ENCODE results near the gene LYST.

DNA sequence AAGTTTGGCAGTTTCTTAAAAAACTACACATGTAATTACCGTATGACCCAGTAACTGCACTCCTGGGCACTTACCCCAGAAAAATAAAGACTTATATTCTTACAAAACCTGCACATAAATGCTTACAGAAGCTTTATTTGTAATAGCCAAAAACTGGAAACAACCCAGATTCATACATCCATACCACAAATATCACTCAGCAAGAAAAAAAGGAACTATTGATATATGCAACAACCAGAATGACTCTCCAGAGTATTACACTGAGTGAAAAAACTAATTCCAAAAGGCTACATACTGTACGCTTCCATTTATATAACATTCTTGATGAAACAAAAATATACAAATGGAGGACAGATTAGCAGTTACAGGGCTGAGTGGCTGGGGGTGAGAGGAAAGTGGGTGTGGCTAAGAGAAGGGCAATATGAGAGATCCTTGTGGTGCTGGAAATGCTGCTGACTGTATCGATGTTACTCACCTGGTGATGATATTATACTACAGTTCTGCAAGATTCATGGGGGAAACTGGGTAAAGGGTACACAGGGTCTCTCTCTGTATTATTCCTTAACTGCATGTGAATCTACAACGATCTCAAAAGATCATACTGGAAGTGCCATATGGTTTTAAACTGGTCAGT, 121.1 kb downstream of the LYST start:
- TF ChIP-seq, protein P1, sequence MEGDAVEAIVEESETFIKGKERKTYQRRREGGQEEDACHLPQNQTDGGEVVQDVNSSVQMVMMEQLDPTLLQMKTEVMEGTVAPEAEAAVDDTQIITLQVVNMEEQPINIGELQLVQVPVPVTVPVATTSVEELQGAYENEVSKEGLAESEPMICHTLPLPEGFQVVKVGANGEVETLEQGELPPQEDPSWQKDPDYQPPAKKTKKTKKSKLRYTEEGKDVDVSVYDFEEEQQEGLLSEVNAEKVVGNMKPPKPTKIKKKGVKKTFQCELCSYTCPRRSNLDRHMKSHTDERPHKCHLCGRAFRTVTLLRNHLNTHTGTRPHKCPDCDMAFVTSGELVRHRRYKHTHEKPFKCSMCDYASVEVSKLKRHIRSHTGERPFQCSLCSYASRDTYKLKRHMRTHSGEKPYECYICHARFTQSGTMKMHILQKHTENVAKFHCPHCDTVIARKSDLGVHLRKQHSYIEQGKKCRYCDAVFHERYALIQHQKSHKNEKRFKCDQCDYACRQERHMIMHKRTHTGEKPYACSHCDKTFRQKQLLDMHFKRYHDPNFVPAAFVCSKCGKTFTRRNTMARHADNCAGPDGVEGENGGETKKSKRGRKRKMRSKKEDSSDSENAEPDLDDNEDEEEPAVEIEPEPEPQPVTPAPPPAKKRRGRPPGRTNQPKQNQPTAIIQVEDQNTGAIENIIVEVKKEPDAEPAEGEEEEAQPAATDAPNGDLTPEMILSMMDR (conservative IDR thresholded peaks at IDR 0.05 in 1 of 2, IDR thresholded peaks at IDR 0.05 in 1 of 2; ENCODE audit: low read depth in 1 of 2, low read length in 2 of 2), result no peak
- no peak for TF ChIP-seq EZH2 (IDR thresholded peaks at IDR 0.05; ENCODE audit: low read length, missing control alignments)

Data from fibroblast of lung (primary cell).